ENCODE data around the gene DDX24.
A peak's percentile ranks its signal among the peaks of the same experiment; 100 is the strongest.

Gene DDX24

GRCh38 chr14:94026173-94026888, 54.7 kb downstream of the DDX24 start, which contains the start of gene OTUB2:
TSS of gene OTUB2 (plus strand) at chr14:94026340. CDS start at chr14:94026538, 198 bp downstream.
- TF ChIP-seq, protein P1, sequence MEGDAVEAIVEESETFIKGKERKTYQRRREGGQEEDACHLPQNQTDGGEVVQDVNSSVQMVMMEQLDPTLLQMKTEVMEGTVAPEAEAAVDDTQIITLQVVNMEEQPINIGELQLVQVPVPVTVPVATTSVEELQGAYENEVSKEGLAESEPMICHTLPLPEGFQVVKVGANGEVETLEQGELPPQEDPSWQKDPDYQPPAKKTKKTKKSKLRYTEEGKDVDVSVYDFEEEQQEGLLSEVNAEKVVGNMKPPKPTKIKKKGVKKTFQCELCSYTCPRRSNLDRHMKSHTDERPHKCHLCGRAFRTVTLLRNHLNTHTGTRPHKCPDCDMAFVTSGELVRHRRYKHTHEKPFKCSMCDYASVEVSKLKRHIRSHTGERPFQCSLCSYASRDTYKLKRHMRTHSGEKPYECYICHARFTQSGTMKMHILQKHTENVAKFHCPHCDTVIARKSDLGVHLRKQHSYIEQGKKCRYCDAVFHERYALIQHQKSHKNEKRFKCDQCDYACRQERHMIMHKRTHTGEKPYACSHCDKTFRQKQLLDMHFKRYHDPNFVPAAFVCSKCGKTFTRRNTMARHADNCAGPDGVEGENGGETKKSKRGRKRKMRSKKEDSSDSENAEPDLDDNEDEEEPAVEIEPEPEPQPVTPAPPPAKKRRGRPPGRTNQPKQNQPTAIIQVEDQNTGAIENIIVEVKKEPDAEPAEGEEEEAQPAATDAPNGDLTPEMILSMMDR (IDR thresholded peaks at IDR 0.05; ENCODE audit: unreplicated experiment in 3 of 3): no peak
- Mint-ChIP-seq H3K9me3 (no peaks in the 10 kb centered on the region), H3K4me1 (peaks cover 5% of the 10 kb centered on the region), H3K36me3 (ENCODE audit: low read depth) (no peaks in the 10 kb centered on the region), H3K27me3 (ENCODE audit: low read depth) (peaks cover 3% of the 10 kb centered on the region), H3K4me3 (peak within 1 kb of the TSS; percentile 84 to 90 (median 85)), H3K27ac (peak within 1 kb of the TSS in 2 of 3 experiments; percentile 19 to 86)

DNA sequence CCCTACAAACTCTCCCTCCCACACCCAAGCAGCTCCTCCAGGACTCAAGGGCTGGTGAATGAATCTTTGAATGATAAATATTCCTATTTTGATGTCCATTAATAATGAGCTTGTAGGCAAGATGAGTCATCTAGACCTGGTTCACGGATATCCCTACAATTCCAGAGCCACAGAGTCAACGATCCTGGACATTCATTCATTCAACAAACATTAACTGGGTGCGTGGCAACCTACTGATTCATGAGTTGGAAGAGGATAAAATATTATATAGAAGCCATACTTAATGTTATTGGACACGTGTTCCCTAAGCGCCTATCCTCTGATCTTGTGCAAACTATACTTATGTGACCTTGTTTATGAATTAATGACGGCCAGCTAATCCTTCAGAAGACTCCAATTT, 55.3 kb downstream of the DDX24 start:
- no peaks in the 10 kb centered on the region for H3K9me3 Mint-ChIP-seq
- TF ChIP-seq, protein P1 (IDR thresholded peaks at IDR 0.05; ENCODE audit: unreplicated experiment in 3 of 3): no peak
- H3K27me3 Mint-ChIP-seq (ENCODE audit: low read depth): peaks cover 3% of the 10 kb centered on the region
- H3K4me1 Mint-ChIP-seq: peaks cover 5% of the 10 kb centered on the region
- H3K4me3 Mint-ChIP-seq: peak overlapping the region; percentile 84 to 90 (median 85)
- peak overlapping the region in 2 of 3 experiments; percentile 19 to 86 for H3K27ac Mint-ChIP-seq
- H3K36me3 Mint-ChIP-seq (ENCODE audit: low read depth): no peaks in the 10 kb centered on the region

DNA sequence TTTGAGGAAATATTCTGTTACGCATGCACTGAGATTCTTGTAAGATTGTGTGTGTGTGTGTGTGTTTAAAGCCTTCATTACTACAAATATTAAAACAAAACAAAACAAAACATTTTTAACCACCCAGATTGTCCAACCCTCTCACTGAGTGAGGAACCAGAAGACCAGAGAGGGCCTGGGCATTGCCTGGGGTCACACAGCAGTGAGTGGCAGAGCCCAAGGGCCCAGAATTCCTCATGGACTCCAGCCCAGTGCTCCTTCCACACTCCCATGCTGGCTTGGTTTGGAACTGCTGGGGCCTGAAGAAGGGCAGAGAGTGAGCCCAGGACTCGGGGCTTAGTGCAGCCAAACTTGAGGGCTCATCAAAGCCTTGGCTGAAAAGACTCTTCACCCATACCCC, 56.5 kb downstream of the DDX24 start:
- Mint-ChIP-seq H3K36me3 (ENCODE audit: low read depth) (no peaks in the 10 kb centered on the region), H3K27ac (no peak overlapping the region), H3K4me3 (no peak overlapping the region), H3K9me3 (no peaks in the 10 kb centered on the region), H3K27me3 (ENCODE audit: low read depth) (peaks cover 9% of the 10 kb centered on the region), H3K4me1 (peaks cover 5% of the 10 kb centered on the region)
- TF ChIP-seq, protein P1 (IDR thresholded peaks at IDR 0.05; ENCODE audit: unreplicated experiment in 3 of 3): no peak

DNA sequence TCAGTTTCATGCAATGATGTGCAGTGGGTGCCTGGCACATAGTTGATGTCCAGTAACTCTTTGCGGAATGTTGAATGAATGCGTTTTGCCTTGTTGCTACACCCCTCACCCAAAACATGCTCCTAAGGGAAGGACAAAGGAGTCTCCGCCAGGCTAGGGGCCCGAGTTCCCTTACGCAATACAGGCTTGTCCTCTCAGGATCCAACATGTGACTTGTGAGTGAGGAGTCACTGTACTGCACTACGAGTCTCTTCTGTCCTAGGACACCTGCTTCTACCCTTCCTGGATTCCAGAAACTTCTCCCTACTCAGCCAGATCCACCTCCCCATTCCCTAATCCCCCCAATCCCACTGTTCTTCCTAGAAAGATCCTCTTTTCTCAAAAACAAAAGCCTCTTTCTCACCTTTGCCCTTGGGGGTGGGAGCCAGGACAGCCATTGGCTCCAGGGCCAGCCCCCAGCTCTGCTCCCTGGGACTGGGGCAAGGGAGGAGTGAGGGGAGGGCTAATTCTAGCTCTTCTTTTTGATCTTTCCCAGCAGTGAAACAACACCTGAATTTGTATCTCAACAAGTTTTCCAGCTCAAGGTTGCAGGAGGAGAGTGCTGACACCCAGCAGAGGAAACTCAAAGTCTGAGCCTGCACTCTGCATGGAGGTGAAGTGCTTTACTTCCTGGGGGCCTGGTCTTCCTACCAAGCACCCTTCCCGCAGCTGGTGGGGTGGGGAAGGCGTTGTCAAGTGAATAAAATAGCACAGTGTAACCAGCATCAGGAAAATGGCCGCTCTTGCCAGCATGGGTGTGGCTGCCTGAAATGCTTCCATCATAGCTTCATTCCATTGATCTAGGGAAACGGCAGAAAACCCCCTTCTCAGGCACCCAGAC, 58.2 kb downstream of the DDX24 start:
- Mint-ChIP-seq H3K4me3 (no peak overlapping the region), H3K27me3 (ENCODE audit: low read depth) (peaks cover 14% of the 10 kb centered on the region), H3K36me3 (ENCODE audit: low read depth) (no peaks in the 10 kb centered on the region), H3K9me3 (no peaks in the 10 kb centered on the region), H3K27ac (no peak overlapping the region), H3K4me1 (peaks cover 5% of the 10 kb centered on the region)
- TF ChIP-seq, protein P1 (IDR thresholded peaks at IDR 0.05; ENCODE audit: unreplicated experiment in 3 of 3): no peak

DNA sequence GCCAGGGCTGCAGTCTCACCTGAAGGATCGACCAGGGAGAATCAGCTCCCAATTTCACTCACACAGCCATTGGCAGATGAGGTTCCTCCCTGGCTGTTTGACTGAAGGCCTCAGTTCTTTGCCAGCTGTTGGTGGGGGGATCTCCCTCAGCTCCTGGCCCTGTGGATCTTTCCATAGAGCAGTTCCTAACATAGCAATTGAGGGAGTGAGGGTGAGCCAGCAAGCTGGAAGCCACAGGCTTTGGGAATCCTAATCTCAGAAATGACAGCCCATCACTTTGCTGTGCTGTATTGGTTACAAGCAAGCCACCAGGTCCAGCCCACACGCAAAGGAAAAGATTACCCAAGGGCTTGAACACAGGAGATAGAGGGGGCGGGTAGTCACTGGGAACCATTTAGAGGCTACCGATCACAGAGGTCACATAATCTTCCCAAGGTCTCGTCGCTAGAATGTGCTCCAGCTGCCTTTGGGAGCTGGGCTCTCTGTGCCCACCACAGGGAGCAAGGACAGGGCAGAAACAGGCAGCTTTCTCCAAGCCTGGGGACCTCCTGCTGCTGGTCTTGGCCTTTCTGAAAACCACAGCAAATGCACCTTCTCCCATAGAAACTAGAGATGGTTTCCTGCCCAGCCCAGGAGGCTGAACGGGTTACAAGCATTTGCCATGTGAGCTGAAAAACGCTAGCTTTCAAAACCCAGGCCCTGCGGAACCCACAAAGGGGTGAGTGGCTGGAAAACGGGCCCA, 59.4 kb downstream of the DDX24 start:
- H3K9me3 Mint-ChIP-seq: no peaks in the 10 kb centered on the region
- TF ChIP-seq, protein P1 (IDR thresholded peaks at IDR 0.05; ENCODE audit: unreplicated experiment in 3 of 3): no peak
- H3K4me1 Mint-ChIP-seq: peaks cover 5% of the 10 kb centered on the region
- H3K27ac Mint-ChIP-seq: no peak overlapping the region
- H3K27me3 Mint-ChIP-seq (ENCODE audit: low read depth): peaks cover 14% of the 10 kb centered on the region
- H3K36me3 Mint-ChIP-seq (ENCODE audit: low read depth): no peaks in the 10 kb centered on the region
- H3K4me3 Mint-ChIP-seq: no peak overlapping the region
